ENCODE data around the gene SLC12A3.

Gene SLC12A3

DNA sequence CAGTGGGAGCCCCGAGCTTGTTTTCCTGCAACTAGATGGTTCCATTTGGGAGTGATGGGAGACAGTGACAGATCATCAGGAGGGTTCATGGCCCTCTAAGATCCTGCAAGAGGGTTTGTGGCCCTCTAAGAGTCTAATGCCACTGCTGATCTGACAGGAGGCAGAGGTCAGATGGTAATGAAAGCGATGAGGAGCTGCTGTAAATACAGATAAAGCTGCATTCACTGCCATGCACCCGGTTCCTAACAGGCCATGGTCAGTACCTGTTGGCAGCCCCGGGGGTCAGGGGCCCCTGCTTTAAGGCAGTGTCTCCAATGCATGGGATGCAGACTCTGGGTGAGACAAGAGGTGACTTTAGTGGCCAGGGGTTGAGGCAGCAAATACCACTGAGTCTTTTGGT is 30.8 kb downstream of the SLC12A3 start:
- no peak for DNase-seq

DNA sequence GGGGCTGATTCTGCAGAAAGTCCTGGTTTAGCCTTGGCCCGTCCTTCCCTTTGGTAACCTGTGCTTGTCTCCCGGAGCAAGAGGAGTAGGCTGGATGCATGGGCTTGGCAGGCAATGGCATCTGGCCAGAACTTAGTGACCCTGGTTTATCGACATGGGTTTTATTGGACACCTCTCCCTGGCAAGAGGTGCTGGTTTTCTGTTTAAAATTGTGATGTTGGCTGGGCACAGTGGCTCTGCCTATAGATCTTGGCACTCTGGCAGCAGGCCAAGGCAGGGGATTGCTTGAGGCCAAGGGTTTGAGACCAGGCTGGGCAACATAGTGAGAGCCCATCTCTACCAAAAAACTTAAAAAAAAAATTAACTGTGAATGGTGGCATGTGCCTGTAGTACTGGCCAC is 31.2 kb downstream of the SLC12A3 start:
- no peak for DNase-seq

DNA sequence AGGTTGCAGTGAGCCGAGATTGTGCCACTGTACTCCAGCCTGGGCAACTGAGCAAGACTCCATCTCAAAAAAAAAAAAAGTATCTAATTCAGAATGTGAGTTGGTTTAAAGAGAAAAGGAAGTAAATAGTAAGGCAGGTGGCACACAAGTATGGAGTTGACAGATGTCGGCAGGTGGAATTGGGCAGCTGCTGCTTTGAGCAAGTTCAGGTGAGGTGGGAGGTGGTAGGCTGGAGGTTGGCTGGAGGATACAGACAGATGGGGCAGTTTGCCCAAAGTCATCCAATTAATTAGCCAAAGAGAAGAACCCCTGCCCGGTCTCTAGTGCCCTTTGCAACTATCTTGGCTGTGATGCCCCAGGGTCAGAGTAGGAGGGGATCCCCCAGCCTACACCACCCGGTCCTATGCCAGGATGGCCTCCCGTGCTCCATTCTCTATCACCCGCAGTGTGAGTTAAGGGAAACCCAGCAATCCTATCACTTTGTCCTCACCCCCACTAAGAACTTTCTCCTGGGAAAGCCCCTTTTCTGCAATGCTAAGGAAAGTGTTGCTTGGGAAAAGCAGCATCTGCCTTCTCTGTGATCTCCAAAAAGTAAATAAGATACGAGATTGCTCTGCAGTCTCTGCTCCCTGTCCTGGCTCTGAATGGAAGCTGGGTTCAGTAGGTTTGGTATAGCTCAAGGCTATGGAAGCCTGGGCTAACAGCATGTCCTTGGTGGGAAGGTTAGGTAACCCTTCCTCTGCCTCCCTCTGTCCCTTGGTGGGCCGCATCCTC is 32.2 kb downstream of the SLC12A3 start:
- no peak for DNase-seq

DNA sequence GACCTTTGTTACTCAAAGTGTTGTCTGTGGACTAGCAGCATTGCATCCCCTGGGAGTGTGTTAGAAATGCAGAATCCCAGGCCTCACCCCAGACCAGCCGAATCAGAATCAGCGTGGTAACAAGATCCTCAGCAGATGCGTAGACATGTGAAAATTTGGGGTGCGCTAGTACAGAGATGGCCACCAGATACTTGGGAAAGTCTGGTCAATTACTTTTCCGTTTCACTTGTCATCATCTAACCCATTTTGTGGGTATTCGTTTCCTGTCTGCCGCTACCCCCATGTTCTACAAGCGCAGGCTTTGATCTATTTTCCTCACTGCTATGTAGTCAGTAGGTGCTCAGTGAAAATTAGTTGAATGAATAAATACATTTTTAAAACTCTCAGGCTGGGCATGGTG is 33.8 kb downstream of the SLC12A3 start:
- no peak for DNase-seq

DNA sequence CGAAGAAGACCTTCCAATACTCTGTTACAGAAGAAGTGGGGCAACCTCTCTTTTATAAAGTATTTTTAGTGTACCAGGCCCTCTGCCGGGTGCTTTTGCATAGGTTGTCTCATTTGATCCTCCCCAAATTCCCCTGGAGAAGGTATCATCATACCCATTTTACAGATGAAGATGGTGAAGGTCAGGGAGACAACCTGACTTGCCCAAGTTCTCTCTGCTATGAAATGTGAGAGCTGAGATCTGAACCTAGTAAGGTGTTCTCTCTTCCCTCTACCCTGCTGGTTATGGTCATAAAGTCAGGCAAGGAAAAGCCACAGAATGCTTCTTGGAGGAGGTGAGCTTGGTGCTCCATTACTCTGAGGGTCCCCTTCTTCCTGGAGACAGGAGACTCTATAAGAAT is 38.9 kb downstream of the SLC12A3 start:
- no peak for DNase-seq

DNA sequence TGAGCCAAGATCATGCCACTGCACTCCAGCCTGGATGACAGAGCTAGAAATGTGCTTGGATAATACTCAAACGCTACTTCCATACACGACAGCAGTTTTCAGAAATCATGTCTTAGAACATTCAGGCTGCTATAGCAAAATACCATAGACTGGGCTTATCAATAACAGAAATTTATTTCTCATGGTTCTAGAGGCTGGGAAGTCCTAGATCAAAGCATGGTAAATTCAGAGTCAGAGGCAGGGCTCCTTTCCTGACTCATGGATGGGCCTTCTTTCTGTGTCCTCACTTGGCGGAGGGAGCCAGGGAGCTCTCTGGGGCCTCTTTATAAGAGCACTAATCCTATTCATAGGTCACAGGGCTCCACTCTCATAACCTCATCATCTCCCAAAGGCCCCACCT is 42.4 kb downstream of the SLC12A3 start:
- DNase-seq, result no peak

DNA sequence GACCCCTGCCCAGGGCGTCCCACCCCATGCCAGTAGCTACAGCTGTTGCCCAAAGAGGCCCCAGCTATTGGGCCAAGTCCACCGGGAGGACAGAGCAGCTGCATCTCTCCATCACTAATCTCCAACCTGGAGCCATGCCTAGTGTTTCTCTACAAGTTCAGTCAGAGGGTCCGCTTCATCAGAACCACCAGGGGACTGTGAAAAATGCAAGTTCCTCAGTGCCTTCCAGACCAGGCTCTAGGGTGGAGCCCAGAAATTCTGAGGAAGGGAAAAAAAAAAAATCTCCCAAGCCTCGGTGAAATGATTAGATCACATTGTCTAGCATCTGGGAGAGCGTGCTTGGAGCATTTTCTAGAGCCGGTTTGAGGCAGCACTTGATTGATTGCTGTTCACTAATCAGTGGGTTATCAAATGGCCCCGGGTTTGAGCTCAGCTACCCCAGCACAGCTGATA is 44.5 kb downstream of the SLC12A3 start:
- no peak for DNase-seq

DNA sequence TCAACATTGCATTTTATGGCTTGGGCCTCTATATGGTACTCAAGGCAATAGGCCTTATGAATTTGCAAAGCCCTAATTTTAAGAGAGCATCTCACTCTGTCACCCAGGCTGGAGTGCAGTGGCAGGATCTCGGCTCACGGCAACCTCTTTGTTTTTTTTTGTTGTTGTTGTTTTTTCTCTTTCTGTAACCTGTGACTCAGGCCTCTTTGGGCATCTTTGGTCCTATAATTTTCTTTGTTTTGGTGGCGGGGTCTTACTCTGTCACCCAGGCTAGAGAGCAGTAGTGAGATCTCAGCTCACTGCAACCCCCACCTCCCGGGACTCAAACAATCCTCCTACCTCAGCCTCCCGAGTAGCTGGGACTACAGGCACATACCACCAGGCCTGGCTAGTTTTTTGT is 45.1 kb downstream of the SLC12A3 start:
- no peak for DNase-seq

DNA sequence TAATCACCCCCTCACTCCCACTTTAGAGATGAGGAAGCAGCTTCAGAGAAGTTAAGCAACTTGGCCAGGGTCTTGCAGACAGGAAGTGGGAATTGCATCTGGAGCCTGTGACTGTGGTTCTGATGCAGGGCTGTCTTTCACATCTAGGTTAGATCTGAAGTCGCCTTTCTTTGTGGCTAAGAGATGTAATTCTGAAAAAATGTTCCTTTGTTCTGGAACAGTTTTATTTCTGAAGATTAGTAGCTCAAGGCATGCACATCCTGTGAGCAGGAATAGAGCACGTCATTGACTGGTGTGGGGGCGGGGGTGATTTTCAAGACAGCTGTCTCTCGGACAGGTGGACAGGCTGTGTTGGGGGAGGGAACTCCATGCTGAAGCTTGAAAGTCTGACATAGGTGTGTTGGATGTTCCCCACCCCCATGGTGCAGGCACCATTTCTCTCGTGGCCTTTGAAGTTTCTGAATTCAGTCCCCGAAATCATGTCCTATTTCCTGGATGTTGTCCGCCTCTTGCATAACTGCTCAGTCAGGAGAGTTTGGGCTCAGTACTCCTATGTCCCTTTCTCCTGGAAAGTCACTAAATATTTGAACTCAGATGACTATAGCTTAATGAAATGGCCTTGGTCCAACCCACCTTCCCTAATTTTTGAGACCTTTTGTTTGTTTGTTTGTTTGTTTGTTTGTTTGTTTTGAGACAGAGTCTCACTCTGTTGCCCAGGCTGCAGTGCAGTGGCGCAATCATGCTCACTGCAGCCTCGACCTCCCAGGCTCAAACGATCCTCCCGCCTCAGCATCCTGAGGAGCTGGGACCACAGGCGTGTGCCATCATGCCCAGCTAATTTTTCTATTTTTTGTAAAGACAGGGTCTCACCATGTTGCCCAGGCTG is 45.9 kb downstream of the SLC12A3 start:
- DNase-seq, result no peak

DNA sequence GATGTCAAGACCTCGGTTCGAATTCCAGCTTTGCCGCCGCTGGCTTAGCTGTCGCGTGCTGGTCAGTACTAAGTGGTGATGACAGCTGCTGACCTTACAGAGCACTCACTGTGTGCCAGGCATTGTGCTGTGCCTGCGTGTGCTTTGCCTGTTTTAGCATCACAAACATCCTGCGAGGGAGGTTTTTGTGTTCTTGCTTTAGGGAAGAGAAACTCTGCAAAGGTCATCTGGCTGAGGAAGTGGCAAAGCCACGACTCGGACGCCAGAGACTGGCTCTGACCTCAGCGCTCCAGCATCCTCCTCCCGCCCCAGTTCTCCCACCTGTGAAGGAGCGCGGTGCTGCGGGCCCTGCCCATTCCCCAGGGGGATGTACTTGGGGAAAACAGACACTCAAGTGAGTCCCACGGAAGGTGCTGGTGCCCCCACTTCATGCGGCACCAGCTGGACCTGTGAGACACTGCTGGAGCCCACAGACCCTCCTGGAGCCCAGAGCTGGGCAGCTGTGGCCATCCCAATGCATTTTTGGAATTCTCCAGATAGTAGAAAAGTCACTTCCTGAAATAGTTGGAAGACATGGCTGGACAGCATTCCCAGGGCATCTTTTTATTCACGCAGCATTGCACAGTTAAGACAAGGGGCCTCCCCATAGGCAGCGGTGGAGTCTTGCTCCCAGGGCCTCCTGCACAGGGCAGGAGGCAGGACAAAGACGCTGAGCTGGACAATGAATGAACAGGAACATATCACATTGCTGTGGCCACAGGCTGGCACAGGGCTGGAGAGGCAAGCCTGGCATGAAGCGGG is 47.0 kb downstream of the SLC12A3 start:
- DNase-seq, result no peak

DNA sequence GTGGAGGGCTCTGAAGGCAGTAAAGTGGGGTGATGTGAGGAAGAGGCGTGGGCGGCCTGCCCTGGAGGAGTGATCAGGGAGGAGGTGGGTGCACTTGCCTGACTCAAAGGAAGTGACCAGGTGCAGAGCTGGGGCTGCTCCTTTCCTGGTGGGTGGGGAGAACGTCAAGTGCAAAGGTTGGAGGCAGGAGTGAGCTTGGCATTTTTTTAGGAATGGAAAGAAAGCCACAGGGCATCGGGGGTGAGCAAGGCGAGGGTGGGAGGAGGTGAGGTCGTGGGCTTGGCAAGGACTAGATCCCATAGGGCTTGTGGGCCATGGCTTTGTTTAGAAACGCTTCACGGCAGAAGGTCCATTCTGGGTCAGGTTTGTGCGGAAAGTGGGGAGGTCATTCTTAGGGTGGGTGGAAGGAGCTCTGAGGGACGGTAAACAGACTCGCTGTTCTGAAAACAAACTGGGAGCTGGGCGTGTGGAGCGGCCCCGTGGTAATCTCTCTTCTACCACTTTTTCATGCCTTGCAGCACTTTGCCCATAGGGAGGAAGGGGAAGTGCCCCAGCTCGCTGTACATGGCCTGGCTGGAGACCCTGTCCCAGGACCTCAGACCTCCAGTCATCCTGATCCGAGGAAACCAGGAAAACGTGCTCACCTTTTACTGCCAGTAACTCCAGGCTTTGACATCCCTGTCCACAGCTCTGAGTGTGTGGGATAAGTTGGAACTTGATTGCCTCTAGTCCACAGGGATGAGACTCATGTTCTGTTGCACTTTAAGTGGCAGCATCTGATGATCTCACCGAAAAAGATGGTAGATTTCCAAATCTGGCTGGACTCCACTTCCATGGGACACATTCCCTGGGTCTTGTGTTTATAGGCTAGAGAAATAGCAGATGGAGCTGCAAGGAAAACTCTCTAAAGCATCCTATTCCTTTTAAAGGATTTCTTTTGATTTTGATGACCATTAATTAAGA is 48.0 kb downstream of the SLC12A3 start:
- no peak for DNase-seq

DNA sequence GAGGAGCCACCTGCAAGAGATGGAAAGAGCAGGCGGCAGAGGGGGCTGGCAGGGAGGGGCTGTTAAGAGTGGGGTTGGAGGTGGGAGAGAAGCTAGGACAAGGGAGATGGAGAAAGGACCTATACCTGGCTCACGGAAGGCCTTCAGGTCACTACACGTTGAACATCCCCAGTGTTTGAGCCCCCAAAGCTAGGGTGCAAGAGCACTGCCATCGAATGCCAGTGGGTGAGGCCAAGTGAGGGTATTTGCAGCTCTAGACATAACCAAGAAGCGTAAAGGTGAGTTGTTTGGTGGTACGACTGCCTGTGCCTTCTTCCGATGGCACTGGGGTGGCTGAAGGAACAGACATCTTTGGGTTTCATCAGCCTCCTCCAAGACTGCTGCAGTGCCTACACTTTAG is 49.9 kb downstream of the SLC12A3 start:
- DNase-seq, result no peak

DNA sequence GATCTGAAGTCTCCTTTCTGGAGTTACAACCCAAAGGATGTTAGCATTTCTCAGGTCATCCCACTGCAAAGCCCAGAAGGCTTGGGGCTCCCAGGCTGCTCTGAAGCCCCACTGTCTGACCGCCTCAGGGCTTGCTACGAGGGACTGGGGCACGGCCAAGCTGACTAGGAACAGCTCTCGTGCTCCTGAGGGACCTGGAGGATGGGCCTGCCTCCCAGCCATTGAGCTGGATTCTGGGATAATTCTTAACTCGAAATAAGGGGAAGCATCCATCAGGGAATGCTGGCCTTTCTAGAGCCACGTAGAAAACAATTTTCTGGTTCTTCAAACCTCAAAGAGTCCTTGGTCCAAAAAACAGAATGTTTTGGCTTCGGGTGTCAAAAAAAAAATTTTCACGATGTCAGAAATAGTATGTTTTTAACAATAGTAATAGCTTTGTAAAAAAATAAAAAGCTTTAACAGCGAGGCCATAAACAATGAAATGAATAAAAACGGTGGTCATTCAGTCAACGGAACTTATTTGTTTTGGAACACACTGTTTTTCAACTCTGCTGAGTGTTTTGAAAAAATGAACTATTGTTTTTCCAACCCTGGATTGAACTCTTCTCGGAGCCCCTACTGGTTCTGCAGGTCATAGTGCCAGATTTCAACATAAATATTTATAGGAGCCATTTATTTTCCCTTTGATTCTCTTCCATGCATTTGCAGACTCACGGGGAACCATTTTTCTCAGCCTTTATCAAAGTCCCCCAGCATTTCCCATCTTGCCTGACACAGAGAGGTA is 50.5 kb downstream of the SLC12A3 start:
- DNase-seq, result no peak

DNA sequence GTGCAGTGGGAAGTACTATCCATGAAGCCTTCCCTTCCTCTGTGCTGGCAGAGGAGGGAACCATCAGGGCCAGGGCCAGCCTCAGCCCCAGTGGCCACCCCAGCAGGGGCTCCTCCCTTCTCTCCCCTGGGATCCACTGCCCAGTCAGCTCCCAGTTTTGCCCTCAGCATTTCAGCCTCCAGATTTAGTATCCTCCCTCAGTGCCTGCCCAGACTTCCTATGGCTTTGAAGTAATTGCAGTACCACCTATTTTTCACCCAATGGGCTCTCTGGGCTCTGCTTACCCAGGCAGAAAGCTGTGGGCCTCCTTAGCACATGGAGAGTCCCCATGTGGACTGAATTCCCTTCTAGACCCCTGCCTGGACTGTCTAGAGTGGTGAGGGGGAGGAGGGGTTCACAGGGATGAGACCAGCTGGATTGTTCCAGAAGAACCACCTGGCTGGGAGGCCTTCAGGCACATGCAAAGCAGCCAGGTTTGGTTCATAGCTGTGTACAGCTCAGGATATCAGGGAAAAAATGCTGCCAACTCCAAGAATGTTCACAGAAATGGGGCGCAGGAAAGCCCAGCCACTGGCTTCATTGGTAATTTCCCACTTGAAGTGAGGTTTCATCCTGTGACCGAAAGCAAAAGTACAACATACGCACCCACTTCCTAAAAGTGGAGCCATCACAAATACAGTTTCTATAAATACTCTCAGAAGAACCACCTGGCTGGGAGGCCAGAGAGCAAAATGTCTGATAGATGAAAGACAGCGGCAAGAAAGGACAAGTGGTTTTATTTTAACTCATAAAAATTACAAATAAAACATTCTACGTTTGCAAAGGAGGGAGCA is 51.8 kb downstream of the SLC12A3 start:
- DNase-seq, result peak; percentile 29

DNA sequence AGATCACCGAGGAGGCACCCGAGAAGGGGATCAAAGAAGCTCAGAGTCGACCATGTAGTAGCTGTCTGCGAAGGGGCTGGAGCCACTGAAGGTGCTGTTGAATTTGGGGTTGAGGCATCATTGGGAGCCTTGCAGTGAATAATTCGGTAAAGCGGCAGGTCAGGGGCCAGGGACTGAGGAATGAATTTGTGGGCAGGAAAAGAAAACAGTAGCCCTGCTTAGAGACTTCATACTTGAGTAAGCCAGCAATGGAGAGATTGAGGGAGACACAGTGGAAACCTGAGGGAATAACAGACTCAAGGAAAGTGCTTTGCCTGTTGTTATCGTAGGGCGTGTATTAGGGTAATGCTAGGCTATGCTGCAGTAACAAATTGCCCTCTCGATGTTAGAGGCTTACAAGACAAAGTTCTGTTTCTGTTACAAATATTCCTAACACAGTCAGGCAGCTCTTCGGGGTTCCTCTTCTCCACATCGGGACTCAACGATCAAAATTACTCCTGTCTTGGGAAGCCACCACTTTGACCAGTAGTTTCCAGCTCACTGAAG is 53.5 kb downstream of the SLC12A3 start:
- no peak for DNase-seq

DNA sequence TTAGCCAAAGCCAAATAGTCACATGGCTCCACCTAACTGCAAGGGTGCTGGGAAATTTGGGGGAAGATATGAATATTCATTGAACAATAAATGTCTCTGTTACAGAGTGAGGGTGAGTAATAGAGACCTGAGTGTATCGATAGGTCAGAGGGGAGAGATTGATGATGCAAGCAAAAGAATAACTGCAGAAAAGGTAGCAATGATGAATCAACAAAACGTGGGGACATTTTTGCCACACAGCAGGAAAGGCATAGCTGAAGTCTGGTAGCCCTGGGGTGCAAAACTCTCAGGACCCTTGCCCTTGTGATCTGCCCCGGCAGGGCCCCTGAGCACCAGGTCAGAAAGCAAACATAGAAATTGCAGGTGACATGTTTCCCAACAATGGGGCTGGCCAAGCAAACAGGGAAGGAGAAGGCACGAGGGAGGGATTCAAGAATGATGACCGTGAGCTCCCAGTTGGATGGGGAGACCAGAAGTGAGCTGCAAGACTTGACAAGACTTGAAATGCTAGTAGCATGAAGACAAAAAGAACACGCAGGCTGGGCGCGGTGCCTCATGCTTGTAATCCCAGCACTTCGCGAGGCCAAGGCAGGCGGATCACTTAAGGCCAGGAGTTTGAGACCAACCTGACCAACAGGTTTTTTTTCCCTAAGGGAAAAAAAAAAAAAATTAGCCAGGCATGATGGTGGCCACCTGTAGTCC is 54.2 kb downstream of the SLC12A3 start:
- DNase-seq, result no peak

DNA sequence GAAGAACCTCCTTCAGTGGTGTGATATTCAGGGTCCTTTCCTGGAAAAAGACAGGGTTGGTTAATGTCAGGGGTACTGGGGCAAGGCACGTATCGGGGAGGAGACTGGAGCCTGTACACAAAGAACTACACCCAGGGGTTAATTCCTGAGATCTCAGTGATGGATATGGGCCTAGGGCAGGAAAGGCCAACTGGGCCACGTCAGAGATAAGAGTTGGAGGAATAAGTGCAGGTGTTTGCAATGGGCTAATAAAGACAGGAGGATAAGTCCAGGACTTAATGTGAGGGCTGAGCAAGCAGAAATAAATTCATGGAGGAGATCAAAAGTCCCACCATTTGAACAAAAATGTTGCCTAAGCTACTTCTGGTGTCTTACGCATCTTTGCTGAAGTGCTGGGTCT is 56.6 kb downstream of the SLC12A3 start:
- DNase-seq, result no peak

DNA sequence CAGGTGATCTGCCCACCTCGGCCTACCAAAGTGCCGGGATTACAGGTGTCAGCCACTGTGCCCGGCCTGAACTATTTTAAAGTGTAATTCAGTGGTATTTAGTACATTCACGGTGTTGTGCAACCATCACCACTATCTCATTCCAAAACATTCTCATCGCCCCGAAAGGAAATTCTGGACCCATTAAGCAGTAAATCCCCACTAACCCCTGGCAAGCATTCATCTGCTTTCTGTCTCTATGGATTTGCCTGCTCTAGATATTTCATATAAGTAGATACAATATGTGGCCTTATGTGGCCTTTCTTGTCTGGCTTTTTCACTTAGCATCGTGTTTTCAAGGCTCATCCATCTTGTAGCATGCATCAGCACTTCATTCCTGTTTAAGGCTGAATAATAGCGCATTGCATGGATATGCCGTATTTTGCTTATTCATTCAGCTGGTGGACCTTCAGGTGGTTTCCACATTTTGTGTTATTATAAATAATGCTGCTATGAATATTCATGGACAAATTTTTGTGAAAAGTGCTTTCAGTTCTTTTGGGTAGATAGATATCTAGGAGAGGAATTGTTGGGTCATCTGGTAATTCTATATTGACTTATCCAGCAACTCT is 58.6 kb downstream of the SLC12A3 start:
- no peak for DNase-seq

DNA sequence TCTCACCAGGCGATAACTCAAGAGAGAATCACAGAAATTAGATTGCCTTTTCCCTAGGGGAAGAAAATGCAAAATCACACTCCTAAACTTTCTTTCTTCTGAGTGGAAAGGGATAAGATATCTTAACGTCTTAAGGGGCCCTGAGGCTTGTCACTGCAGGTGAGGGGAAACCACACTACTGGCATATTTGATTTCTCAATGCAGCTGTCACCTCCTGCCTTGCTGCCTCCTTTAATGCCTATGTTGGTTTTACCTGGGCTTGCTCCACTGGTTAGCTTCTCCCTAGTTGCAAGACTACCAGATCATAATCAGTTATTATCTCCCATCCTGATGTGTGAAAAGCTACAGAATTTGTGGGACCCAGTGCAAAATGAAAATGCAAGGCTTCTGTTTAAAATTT is 62.5 kb downstream of the SLC12A3 start:
- no peak for DNase-seq

Measured in central memory CD4-positive, alpha-beta T cell (primary cell).